Measurements from ENCODE around the gene SMAD1. TPM values are rescaled to one million over a fixed set of nuclear protein-coding genes. Genes with fewer than 3 reads are reported as not detected.

SMAD1 gene
- polyA plus RNA-seq, 1 donor (not counting 4 experiments of a cell fraction or from before 2014, with no cell fraction given), result 33.5 TPM

- dilution Hi-C loops (cut with MboI; ENCODE audit: extremely low pct_ligation_motif_present, low sequenced_read_pairs), result no loop called here
- no peak for FAIRE-seq
- H3K9me3 ChIP-seq (ENCODE audit: control insufficient read depth, low read depth, low read length), result no peaks in the 10 kb centered on the region
- no peak overlapping the region for H3K4me2 ChIP-seq (ENCODE audit: control insufficient read depth, extremely low read depth, insufficient read depth, low read depth, low read length)
- no peak for DNase-seq (ENCODE audit: low read depth, low spot score)
- no peaks in the 10 kb centered on the region for H3K27me3 ChIP-seq (ENCODE audit: control insufficient read depth, extremely low read depth, insufficient read depth, low read length)
- no peaks in the 10 kb centered on the region for H3K9me1 ChIP-seq (ENCODE audit: control insufficient read depth, extremely low read depth, insufficient read depth, low read length)
- no peak overlapping the region for H3K9ac ChIP-seq (ENCODE audit: control insufficient read depth, extremely low read depth, insufficient read depth, low read length)
- H3K79me2 ChIP-seq (ENCODE audit: control insufficient read depth, insufficient read depth, low read length), result peaks cover 22% of the 10 kb centered on the region
- H3K36me3 ChIP-seq (ENCODE audit: control insufficient read depth in 2 of 2, extremely low read depth in 1 of 2, insufficient read depth in 2 of 2, low read length in 2 of 2), result no peaks in the 10 kb centered on the region
- TF ChIP-seq, protein P1, sequence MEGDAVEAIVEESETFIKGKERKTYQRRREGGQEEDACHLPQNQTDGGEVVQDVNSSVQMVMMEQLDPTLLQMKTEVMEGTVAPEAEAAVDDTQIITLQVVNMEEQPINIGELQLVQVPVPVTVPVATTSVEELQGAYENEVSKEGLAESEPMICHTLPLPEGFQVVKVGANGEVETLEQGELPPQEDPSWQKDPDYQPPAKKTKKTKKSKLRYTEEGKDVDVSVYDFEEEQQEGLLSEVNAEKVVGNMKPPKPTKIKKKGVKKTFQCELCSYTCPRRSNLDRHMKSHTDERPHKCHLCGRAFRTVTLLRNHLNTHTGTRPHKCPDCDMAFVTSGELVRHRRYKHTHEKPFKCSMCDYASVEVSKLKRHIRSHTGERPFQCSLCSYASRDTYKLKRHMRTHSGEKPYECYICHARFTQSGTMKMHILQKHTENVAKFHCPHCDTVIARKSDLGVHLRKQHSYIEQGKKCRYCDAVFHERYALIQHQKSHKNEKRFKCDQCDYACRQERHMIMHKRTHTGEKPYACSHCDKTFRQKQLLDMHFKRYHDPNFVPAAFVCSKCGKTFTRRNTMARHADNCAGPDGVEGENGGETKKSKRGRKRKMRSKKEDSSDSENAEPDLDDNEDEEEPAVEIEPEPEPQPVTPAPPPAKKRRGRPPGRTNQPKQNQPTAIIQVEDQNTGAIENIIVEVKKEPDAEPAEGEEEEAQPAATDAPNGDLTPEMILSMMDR (optimal IDR thresholded peaks at IDR 0.05 in 1 of 3, IDR thresholded peaks at IDR 0.05 in 1 of 3, conservative IDR thresholded peaks at IDR 0.05 in 1 of 3; ENCODE audit: extremely low read depth in 1 of 3, insufficient read depth in 2 of 3, low read length in 3 of 3), result no peak
- no peak for TF ChIP-seq EZH2 (IDR thresholded peaks at IDR 0.05; ENCODE audit: low read length)
- H4K20me1 ChIP-seq (ENCODE audit: control insufficient read depth, extremely low read depth, insufficient read depth, low read length), result no peaks in the 10 kb centered on the region
- no peak overlapping the region for H3K27ac ChIP-seq (ENCODE audit: control insufficient read depth, insufficient read depth, low read length)
- peaks cover 11% of the 10 kb centered on the region for H3K4me1 ChIP-seq (ENCODE audit: control insufficient read depth, extremely low read depth, insufficient read depth, low read length)
- H3K4me3 ChIP-seq (ENCODE audit: control insufficient read depth in 2 of 3, extremely low read depth in 1 of 3, insufficient read depth in 2 of 3, low read depth in 1 of 3, low read length in 3 of 3), result no peak overlapping the region
- H2AFZ ChIP-seq (ENCODE audit: control insufficient read depth, low read length), result no peak overlapping the region
Observed at GRCh38 chr4:145525291-145525740, 43.7 kb downstream of the SMAD1 start.

DNA sequence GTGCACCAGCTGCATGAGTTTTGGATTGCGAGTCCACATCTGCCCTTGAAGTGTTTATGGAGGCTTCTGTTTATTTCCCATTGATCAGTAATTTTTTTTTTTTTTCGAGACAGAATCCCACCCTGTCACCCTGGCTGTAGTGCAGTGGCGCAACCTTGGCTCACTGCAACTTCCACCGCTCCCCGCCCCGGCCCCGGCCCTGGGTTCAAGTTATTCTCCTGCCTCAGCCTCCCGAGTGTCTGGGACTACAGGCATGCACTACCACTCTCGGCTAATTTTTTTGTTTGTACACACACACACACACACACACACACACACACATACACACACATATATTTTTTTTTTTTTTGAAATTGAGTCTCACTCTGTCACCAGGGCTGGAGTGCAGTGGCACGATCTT, 46.1 kb downstream of the SMAD1 start:
- H2AFZ ChIP-seq (ENCODE audit: control insufficient read depth, low read length), result no peak overlapping the region
- H3K4me1 ChIP-seq (ENCODE audit: control insufficient read depth, extremely low read depth, insufficient read depth, low read length), result peaks cover 16% of the 10 kb centered on the region
- no peaks in the 10 kb centered on the region for H3K27me3 ChIP-seq (ENCODE audit: control insufficient read depth, extremely low read depth, insufficient read depth, low read length)
- no peak for TF ChIP-seq EZH2 (IDR thresholded peaks at IDR 0.05; ENCODE audit: low read length)
- TF ChIP-seq, protein P1 (optimal IDR thresholded peaks at IDR 0.05 in 1 of 3, IDR thresholded peaks at IDR 0.05 in 1 of 3, conservative IDR thresholded peaks at IDR 0.05 in 1 of 3; ENCODE audit: extremely low read depth in 1 of 3, insufficient read depth in 2 of 3, low read length in 3 of 3), result no peak
- no peaks in the 10 kb centered on the region for H3K9me3 ChIP-seq (ENCODE audit: control insufficient read depth, low read depth, low read length)
- H3K9me1 ChIP-seq (ENCODE audit: control insufficient read depth, extremely low read depth, insufficient read depth, low read length), result no peaks in the 10 kb centered on the region
- H3K79me2 ChIP-seq (ENCODE audit: control insufficient read depth, insufficient read depth, low read length), result peaks cover 17% of the 10 kb centered on the region
- H4K20me1 ChIP-seq (ENCODE audit: control insufficient read depth, extremely low read depth, insufficient read depth, low read length), result no peaks in the 10 kb centered on the region
- FAIRE-seq, result no peak
- no peak overlapping the region for H3K4me3 ChIP-seq (ENCODE audit: control insufficient read depth in 2 of 3, extremely low read depth in 1 of 3, insufficient read depth in 2 of 3, low read depth in 1 of 3, low read length in 3 of 3)
- H3K36me3 ChIP-seq (ENCODE audit: control insufficient read depth in 2 of 2, extremely low read depth in 1 of 2, insufficient read depth in 2 of 2, low read length in 2 of 2), result no peaks in the 10 kb centered on the region
- dilution Hi-C loops (cut with MboI; ENCODE audit: extremely low pct_ligation_motif_present, low sequenced_read_pairs), result no loop called here
- no peak overlapping the region for H3K27ac ChIP-seq (ENCODE audit: control insufficient read depth, insufficient read depth, low read length)
- H3K4me2 ChIP-seq (ENCODE audit: control insufficient read depth, extremely low read depth, insufficient read depth, low read depth, low read length), result no peak overlapping the region
- DNase-seq (ENCODE audit: low read depth, low spot score), result no peak
- no peak overlapping the region for H3K9ac ChIP-seq (ENCODE audit: control insufficient read depth, extremely low read depth, insufficient read depth, low read length)

Measured in keratinocyte (primary cell).